OCI-LY1 (cell line): ENCODE measurements around the gene NCAPH2.
A peak's percentile ranks its signal among the peaks of the same experiment; 100 is the strongest.

Source experiments
- H2AFZ ChIP-seq: fragments of 200-600 bp; sonication (generic), shearing (Covaris generic); 2 replicates; pipeline ENCODE4 v1.6.0; 2014; ENCODE audit warnings: antibody characterized with exemption, mild to moderate bottlenecking, low read length
- H3F3A ChIP-seq: fragments of 200-600 bp; sonication (generic), shearing (Covaris generic); 2 replicates; pipeline ENCODE4 v1.6.0; 2014; ENCODE audit warnings: mild to moderate bottlenecking, antibody characterized with exemption, low read length, moderate library complexity; ENCODE audit not compliant: insufficient read depth
- H3K27ac ChIP-seq: fragments of 200-600 bp; sonication (generic); 2 replicates; pipeline ENCODE4 v1.5.1; 2014; ENCODE audit warnings: low read length, mixed run types, mild to moderate bottlenecking, low read depth; ENCODE audit not compliant: poor library complexity, severe bottlenecking
- H3K27me3 ChIP-seq: fragments of 200-600 bp; sonication (generic); 2 replicates; pipeline ENCODE4 v1.6.0; 2014; ENCODE audit warnings: antibody characterized with exemption, mild to moderate bottlenecking, low read length, moderate library complexity; ENCODE audit not compliant: insufficient read depth
- H3K36me3 ChIP-seq: fragments of 200-600 bp; sonication (generic); 2 replicates; pipeline ENCODE4 v1.6.1; 2014; ENCODE audit warnings: mild to moderate bottlenecking, antibody characterized with exemption, low read length, moderate library complexity, mixed read lengths; ENCODE audit not compliant: insufficient read depth
- H3K4me1 ChIP-seq: fragments of 200-600 bp; sonication (generic); 2 replicates; pipeline ENCODE4 v1.5.1; 2014; ENCODE audit warnings: mild to moderate bottlenecking, low read length, moderate library complexity; ENCODE audit not compliant: insufficient read depth, severe bottlenecking
- H3K4me2 ChIP-seq: fragments of 200-600 bp; sonication (generic), shearing (Covaris generic); 2 replicates; pipeline ENCODE4 v1.6.1; 2014; ENCODE audit warnings: low read length
- H3K4me3 ChIP-seq: fragments of 200-600 bp; sonication (generic); 2 replicates; pipeline ENCODE4 v1.5.1; 2014; ENCODE audit warnings: low read length, low read depth, mild to moderate bottlenecking, mixed read lengths; ENCODE audit not compliant: poor library complexity, severe bottlenecking
- H3K79me2 ChIP-seq: fragments of 200-600 bp; shearing (Covaris generic); 2 replicates; pipeline ENCODE4 v1.6.1; 2016; ENCODE audit warnings: mixed run types, low read length, mixed read lengths; ENCODE audit not compliant: insufficient read depth
- H3K9ac ChIP-seq: fragments of 200-600 bp; sonication (generic), shearing (Covaris generic); 2 replicates; pipeline ENCODE4 v1.6.1; 2014; ENCODE audit warnings: mild to moderate bottlenecking, low read length, mixed read lengths
- H3K9me2 ChIP-seq: fragments of 200-600 bp; sonication (generic), shearing (Covaris generic); 2 replicates; pipeline ENCODE4 v1.6.1; 2014; ENCODE audit warnings: low read depth, mild to moderate bottlenecking, low read length, mixed read lengths
- H3K9me3 ChIP-seq: fragments of 200-600 bp; shearing (Covaris generic); 2 replicates; pipeline ENCODE4 v1.6.1; 2014; ENCODE audit warnings: low read length, mixed read lengths
- H4K20me1 ChIP-seq: fragments of 200-600 bp; sonication (generic), shearing (Covaris generic); 2 replicates; pipeline ENCODE4 v1.6.0; 2016; ENCODE audit warnings: mild to moderate bottlenecking, low read length; ENCODE audit not compliant: insufficient read depth
- EZH2 ChIP-seq: fragments of 200-600 bp; sonication (generic), shearing (Covaris generic); IDR thresholded peaks from 2 replicates; pipeline ENCODE4 v1.8.0; 2017; ENCODE audit warnings: borderline replicate concordance, mixed run types, mild to moderate bottlenecking, antibody characterized with exemption, low read length, moderate library complexity, mixed read lengths
- TF ChIP-seq, protein P1 (sequence below): fragments of 200-600 bp; sonication (generic), shearing (Covaris generic); IDR thresholded peaks from 2 replicates; pipeline ENCODE4 v1.5.1; 2017; ENCODE audit warnings: mild to moderate bottlenecking, antibody characterized with exemption, low read length, moderate library complexity, mixed read lengths

Gene NCAPH2

DNA sequence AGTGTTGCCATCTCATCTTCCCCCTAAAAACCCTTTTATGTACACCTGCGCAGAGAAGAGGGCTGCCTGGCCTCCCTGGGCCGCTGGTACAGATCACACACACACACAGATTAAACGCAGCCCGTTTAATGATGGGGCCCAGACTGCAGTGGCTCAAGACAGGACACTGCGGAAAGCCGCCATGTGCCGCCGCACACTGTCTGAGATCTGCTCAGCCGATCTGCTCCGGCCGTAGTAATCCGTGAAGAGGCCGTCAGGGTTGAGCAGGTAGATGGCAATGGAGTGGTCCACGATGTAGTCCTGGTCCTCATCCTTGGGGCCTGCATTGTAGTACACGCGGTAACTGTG lies 15.4 kb downstream of the NCAPH2 start:
- peaks cover 62% of the 10 kb centered on the region for H3K36me3 ChIP-seq
- no peak overlapping the region for H2AFZ ChIP-seq
- no peaks in the 10 kb centered on the region for H3K9me2 ChIP-seq
- H3K9ac ChIP-seq = no peak overlapping the region; the same call in 1 of the 2 replicates
- peak overlapping the region; percentile 63 for H3K27ac ChIP-seq
- H3K27me3 ChIP-seq = no peaks in the 10 kb centered on the region
- peaks cover under 1% of the 10 kb centered on the region; the same call in 1 of the 2 replicates for H3F3A ChIP-seq
- H3K79me2 ChIP-seq = no peaks in the 10 kb centered on the region
- H3K9me3 ChIP-seq = no peaks in the 10 kb centered on the region
- peaks cover 29% of the 10 kb centered on the region for H3K4me1 ChIP-seq
- no peaks in the 10 kb centered on the region for H4K20me1 ChIP-seq
- no peak for TF ChIP-seq EZH2
- TF ChIP-seq, protein P1, sequence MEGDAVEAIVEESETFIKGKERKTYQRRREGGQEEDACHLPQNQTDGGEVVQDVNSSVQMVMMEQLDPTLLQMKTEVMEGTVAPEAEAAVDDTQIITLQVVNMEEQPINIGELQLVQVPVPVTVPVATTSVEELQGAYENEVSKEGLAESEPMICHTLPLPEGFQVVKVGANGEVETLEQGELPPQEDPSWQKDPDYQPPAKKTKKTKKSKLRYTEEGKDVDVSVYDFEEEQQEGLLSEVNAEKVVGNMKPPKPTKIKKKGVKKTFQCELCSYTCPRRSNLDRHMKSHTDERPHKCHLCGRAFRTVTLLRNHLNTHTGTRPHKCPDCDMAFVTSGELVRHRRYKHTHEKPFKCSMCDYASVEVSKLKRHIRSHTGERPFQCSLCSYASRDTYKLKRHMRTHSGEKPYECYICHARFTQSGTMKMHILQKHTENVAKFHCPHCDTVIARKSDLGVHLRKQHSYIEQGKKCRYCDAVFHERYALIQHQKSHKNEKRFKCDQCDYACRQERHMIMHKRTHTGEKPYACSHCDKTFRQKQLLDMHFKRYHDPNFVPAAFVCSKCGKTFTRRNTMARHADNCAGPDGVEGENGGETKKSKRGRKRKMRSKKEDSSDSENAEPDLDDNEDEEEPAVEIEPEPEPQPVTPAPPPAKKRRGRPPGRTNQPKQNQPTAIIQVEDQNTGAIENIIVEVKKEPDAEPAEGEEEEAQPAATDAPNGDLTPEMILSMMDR = no peak
- no peak overlapping the region for H3K4me3 ChIP-seq
- no peak overlapping the region for H3K4me2 ChIP-seq

DNA sequence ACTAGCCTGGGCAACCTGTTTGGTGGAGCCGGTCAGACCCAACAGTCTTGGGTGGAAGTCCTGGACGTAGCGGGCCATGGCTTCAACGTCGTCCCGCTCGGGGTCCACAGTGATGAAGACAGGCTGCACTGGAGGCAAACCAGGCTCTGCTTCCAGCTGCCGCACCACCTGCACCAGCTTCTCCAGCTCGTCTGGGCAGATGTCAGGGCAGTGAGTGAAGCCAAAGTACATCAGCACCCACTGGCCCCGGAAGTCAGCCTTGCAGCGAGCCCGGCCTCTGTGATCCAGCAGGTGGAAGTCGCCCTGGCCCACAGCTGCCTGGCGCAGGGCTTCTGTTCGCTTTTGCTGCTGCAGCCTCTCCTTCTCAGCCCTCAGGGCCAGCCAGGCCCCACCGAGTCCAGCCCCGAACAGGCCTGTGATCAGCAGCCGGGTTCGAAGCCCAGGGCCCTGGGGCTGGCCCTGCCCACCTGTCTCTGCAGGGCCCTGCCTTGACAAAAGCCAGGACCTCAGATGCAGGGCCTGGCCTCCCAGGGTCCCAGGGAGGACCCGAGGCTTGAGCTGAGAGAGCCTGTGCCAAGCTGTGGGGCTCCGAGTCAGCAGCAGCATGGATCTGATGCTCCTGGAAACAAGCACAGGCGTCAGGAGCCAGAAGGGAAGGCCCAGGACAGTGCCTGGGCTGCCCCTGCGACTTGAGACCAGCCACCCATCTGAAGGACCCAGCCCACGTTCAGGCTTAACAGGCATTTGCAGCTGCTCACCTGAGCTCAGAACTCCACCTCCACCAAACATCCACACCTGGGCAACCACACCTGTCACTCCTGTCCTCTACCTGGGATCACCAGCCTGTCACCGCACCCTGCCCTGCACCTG lies 16.0 kb downstream of the NCAPH2 start:
- Histone ChIP-seq H3F3A (peaks cover 4% of the 10 kb centered on the region; the same call in 1 of the 2 replicates), H2AFZ (no peak overlapping the region), H4K20me1 (no peaks in the 10 kb centered on the region), H3K27ac (peak overlapping the region; percentile 63), H3K79me2 (no peaks in the 10 kb centered on the region), H3K9me3 (no peaks in the 10 kb centered on the region), H3K9ac (peak overlapping the region; percentile 84), H3K27me3 (no peaks in the 10 kb centered on the region), H3K4me1 (peaks cover 29% of the 10 kb centered on the region), H3K4me3 (peak overlapping the region; percentile 68), H3K4me2 (peak overlapping the region; percentile 91), H3K9me2 (no peaks in the 10 kb centered on the region), H3K36me3 (peaks cover 56% of the 10 kb centered on the region)
- TF ChIP-seq, protein P1 = no peak
- no peak for TF ChIP-seq EZH2

DNA sequence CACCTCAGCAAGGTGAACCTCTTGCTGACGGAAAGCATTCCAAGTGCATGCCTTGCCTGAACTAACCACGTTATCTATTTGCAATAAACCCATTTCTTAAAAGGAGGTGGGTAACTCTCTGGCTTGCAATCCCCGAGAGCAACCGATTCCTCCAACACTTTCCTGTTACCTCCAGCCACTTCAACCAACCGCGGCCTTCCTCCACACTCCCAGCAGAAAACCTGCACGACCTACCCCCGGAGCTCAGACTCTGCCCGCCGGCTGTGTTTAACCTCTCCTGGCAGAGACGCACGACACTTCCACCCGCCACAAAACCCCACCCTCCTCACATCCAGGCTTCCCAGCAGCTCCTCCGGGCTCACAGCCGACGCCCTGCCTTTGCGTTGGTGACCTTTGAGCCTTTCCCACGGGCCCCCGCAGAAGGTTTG lies 16.7 kb downstream of the NCAPH2 start:
- Histone ChIP-seq H2AFZ (no peak overlapping the region), H3K9me3 (no peaks in the 10 kb centered on the region), H3K9me2 (no peaks in the 10 kb centered on the region), H3K4me2 (peak overlapping the region; percentile 91), H4K20me1 (no peaks in the 10 kb centered on the region), H3K9ac (peak overlapping the region; percentile 84), H3K79me2 (no peaks in the 10 kb centered on the region), H3K27ac (peak overlapping the region; percentile 63), H3K27me3 (no peaks in the 10 kb centered on the region), H3K4me3 (peak overlapping the region; percentile 68), H3F3A (peaks cover 4% of the 10 kb centered on the region; the same call in 1 of the 2 replicates), H3K36me3 (peaks cover 49% of the 10 kb centered on the region), H3K4me1 (peaks cover 35% of the 10 kb centered on the region)
- TF ChIP-seq, protein P1 = no peak
- TF ChIP-seq EZH2 = no peak
